SK-N-SH treated with all-trans-retinoic acid at 6 μM for 48 hours (cell line): ENCODE measurements around the gene OR6Y1.

ENCODE experiments used
- ARNTL ChIP-seq: fragments of 450-650 bp; formaldehyde crosslinking; IDR thresholded peaks from 2 replicates; pipeline ENCODE4 v1.5.0; 2020; ENCODE audit warnings: low read depth, mild to moderate bottlenecking, moderate library complexity, borderline replicate concordance
- BACH2 ChIP-seq: fragments of 250-450 bp; sonication (Bioruptor Pico); IDR thresholded peaks from 2 replicates; pipeline ENCODE4 v1.9.0; 2021; ENCODE audit warnings: mild to moderate bottlenecking, borderline replicate concordance
- SNAI2 ChIP-seq: fragments of 250-450 bp; sonication (Bioruptor Pico); IDR thresholded peaks from 2 replicates; pipeline ENCODE4 v1.5.0; 2020; ENCODE audit warnings: mild to moderate bottlenecking, moderate library complexity
- TOX ChIP-seq: fragments of 250-450 bp; sonication (Bioruptor Pico); IDR thresholded peaks from 2 replicates; pipeline ENCODE4 v1.8.0; 2021; ENCODE audit warnings: mild to moderate bottlenecking, moderate library complexity, borderline replicate concordance
- ZFP3 ChIP-seq: fragments of 250-450 bp; sonication (Bioruptor Pico); IDR thresholded peaks from 2 replicates; pipeline ENCODE4 v1.5.0; 2020; ENCODE audit warnings: mild to moderate bottlenecking, moderate library complexity
- ZFP30 ChIP-seq: fragments of 450-650 bp; formaldehyde crosslinking; IDR thresholded peaks from 2 replicates; pipeline ENCODE4 v1.5.0; 2022; ENCODE audit warnings: mild to moderate bottlenecking, moderate library complexity
- ZNF70 ChIP-seq: fragments of 450-650 bp; formaldehyde crosslinking; IDR thresholded peaks from 2 replicates; pipeline ENCODE4 v1.5.0; 2020; ENCODE audit warnings: mild to moderate bottlenecking, moderate library complexity
- TF ChIP-seq, protein P1 (sequence below): fragments of 250-450 bp; sonication (Bioruptor Pico); IDR thresholded peaks from 2 replicates; pipeline ENCODE4 v1.8.0; 2020; ENCODE audit warnings: mild to moderate bottlenecking, moderate library complexity, borderline replicate concordance
- TF ChIP-seq, protein P2 (sequence below): fragments of 250-450 bp; sonication (Bioruptor Pico); IDR thresholded peaks from 2 replicates; pipeline ENCODE4 v1.8.0; 2021; ENCODE audit warnings: low read depth, mild to moderate bottlenecking, moderate library complexity, borderline replicate concordance
- TF ChIP-seq, protein P3 (sequence below): fragments of 250-450 bp; sonication (Bioruptor Pico); IDR thresholded peaks from 2 replicates; pipeline ENCODE4 v1.5.1; 2021; ENCODE audit warnings: mild to moderate bottlenecking, moderate library complexity

DNA sequence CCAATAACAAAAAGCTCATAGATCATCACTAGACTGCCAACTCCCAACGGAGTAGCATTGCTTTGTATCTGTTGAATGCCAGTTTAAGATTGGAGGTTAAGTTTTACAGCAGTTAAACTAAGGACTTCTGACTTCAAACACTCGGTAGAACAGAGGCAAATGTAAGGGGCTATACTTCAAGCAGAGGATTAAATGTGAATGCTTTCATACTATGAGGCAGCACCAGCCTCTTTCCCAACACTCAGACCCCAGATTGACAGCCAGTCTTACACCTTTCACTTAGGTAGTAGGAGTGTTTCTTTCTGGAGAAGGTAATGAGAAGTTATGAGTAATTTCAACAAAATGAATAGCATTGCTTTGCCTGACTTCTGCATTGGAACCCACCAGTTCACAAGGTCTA is 59.4 kb downstream of the OR6Y1 start:
- no peak for TF ChIP-seq TOX (CRISPR knock-in tag)
- TF ChIP-seq, protein P1, sequence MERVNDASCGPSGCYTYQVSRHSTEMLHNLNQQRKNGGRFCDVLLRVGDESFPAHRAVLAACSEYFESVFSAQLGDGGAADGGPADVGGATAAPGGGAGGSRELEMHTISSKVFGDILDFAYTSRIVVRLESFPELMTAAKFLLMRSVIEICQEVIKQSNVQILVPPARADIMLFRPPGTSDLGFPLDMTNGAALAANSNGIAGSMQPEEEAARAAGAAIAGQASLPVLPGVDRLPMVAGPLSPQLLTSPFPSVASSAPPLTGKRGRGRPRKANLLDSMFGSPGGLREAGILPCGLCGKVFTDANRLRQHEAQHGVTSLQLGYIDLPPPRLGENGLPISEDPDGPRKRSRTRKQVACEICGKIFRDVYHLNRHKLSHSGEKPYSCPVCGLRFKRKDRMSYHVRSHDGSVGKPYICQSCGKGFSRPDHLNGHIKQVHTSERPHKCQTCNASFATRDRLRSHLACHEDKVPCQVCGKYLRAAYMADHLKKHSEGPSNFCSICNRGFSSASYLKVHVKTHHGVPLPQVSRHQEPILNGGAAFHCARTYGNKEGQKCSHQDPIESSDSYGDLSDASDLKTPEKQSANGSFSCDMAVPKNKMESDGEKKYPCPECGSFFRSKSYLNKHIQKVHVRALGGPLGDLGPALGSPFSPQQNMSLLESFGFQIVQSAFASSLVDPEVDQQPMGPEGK (CRISPR knock-in tag): no peak
- TF ChIP-seq, protein P2, sequence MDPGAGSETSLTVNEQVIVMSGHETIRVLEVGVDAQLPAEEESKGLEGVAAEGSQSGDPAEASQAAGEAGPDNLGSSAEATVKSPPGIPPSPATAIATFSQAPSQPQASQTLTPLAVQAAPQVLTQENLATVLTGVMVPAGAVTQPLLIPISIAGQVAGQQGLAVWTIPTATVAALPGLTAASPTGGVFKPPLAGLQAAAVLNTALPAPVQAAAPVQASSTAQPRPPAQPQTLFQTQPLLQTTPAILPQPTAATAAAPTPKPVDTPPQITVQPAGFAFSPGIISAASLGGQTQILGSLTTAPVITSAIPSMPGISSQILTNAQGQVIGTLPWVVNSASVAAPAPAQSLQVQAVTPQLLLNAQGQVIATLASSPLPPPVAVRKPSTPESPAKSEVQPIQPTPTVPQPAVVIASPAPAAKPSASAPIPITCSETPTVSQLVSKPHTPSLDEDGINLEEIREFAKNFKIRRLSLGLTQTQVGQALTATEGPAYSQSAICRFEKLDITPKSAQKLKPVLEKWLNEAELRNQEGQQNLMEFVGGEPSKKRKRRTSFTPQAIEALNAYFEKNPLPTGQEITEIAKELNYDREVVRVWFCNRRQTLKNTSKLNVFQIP (CRISPR knock-in tag): no peak
- TF ChIP-seq ZNF70 (CRISPR knock-in tag): no peak
- TF ChIP-seq, protein P3, sequence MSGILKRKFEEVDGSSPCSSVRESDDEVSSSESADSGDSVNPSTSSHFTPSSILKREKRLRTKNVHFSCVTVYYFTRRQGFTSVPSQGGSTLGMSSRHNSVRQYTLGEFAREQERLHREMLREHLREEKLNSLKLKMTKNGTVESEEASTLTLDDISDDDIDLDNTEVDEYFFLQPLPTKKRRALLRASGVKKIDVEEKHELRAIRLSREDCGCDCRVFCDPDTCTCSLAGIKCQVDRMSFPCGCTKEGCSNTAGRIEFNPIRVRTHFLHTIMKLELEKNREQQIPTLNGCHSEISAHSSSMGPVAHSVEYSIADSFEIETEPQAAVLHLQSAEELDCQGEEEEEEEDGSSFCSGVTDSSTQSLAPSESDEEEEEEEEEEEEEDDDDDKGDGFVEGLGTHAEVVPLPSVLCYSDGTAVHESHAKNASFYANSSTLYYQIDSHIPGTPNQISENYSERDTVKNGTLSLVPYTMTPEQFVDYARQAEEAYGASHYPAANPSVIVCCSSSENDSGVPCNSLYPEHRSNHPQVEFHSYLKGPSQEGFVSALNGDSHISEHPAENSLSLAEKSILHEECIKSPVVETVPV (CRISPR knock-in tag): no peak
- TF ChIP-seq SNAI2 (CRISPR knock-in tag): no peak
- no peak for TF ChIP-seq ZFP30 (CRISPR knock-in tag)
- TF ChIP-seq BACH2 (CRISPR knock-in tag): no peak
- no peak for TF ChIP-seq ZFP3
- no peak for TF ChIP-seq ARNTL (CRISPR knock-in tag)
